Stimulated activated CD4-positive, alpha-beta T cell treated with anti-CD3 and anti-CD28 coated beads, Interleukin-15, amount 100 ng/mL, for 24 hours (primary cell): ENCODE measurements around the gene DYTN.
A peak's percentile ranks its signal among the peaks of the same experiment; 100 is the strongest.

Experiments
- DNase-seq: peaks from one replicate; pipeline ENCODE4 v3.0.0-alpha.2; 2020

Gene DYTN

GRCh38 chr2:206696910-206697309, 21.3 kb downstream of the DYTN start:
- DNase-seq, result no peak

DNA sequence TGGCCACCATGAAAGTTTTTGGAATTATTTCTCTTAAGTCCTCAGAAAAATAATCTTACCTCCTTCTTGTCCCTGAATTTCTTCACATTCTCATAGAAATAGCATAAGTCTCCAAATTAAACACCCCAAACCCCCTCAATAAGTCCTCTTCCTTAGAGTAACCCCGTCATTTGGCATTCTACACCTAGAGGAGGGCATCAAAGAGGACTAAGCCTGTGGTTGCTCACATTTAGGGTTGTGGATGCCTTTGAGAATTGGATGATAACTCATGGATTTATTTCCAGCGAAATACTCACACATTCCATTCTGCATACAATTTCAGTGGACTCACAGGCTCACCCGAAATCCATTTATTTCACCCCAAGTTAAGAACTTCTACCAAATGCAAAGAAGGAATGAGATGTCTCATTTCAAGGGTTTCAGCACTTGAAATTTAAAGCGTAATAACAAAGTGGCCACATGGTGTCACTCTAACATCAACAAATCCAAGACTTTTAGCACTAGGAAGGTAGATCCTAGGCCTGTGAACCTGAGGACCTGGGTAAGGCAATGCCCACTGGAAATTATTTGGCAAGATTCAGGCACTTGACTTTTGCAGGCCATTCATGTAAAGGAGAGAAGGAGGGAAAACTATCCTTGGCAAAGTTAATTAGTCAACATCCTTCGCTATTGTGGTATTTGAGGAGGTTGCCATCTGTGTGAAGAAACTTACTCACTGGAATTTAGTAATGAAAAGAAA, 24.6 kb downstream of the DYTN start:
- peak; percentile 18 for DNase-seq

GRCh38 chr2:206692971-206693370, 25.2 kb downstream of the DYTN start:
- DNase-seq, result no peak

DNA sequence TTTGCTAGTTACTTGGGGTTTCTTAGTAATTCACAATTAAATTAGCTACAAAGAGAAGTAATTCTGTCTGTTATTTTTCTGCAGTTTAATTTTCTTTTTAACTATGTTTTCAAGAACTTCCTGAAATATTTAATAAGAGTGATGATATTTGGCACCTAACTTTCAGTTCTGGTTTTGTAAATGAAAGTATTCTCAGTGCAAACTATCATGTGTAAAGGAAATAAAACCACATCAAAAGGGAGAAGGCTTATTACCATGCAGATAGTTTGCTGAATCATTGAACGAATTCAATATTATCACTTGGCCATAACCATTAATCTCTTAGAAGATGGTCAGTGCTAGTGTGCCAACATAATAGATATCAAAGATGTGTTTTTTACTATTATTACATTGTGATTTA, 29.2 kb downstream of the DYTN start:
- DNase-seq, result no peak

DNA sequence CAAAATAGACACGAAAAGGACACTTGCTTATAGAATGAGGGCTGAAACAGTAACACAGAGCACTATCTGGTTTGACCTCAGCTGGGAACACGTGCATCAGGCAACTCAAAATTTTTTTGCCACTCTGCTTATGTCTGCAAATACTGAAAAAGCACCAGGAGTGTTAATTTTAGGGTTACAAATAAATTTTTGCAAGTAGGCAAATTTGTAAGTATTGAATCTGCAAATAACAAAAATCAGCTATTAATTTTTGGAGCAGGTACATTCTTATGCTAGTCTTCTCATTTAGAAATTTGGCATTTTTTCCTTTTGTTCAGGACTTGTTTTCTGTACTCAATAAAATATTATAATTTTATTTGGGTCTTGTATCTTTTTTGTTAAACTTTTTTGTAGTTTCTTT, 29.7 kb downstream of the DYTN start:
- no peak for DNase-seq

DNA sequence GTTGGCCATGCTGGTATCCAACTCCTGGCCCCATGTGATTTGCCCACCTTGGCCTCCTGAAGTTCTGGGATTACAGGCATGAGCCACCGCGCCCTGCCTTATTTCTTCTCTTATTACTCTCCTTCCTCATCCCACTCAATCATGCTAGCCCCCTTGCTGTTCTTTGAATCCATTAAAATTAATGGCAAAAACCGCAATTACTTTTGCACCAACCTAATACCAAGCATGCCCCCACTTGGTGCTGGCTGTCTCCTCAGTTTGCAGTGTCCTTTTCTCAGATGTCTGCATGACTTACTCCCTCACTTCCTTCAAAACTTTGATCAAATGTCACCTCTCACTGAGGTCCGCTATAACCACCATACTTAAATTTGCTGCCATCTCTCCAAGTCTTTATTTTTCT, 34.6 kb downstream of the DYTN start:
- no peak for DNase-seq

DNA sequence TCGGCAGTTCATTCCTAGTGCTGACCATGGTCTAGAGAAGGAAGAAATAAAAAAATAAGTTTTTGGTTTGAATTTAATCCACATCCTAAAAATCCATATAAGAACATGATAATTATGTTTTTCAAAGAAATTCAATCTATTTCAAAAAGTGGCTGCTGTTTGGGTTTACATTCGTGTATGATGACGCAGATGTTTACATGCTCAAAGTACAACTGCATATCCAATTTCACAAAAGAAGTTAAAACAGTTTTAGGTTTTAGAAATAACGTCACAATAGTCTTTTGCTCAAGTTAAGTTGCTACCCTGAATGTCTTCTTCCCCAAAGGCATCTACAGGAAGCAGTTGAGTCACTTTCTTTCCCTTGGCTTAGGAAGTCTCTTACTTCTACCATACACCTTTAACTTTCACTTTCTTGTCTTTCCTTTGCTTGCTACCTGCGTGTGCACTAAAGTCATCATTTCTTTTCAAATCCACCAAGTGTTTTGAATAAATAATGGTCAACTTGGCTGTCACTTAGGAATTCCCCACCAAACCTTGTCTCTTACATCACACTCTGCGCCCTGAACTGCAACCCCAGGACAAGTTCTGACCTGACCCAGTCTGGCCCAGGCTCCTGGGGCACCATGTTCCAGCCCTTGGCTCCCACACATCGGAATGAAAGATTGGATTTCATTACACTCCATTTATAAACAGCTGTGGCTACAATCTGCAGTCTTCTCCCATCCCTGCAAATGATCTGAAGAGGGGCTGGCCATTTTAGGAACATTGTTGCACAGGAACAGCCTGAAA, 47.5 kb downstream of the DYTN start:
- no peak for DNase-seq

DNA sequence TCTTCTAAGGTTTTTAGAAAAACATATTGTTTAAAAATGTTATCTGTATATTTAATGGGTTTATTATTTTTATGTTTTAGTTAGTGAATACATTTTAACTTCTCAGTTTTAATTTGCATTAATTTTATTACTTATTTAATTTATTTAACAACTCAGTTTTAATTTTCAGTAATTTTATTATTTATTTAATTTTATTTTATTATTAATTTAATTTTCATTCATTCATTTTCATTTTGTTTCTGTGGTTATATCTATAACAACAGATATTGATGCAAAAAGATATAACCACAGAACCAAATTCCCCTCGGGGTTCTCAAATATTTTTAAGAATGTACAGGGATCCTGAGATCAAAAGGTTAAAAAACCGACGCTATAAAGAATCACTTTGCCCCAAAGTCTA, 52.9 kb downstream of the DYTN start:
- no peak for DNase-seq

DNA sequence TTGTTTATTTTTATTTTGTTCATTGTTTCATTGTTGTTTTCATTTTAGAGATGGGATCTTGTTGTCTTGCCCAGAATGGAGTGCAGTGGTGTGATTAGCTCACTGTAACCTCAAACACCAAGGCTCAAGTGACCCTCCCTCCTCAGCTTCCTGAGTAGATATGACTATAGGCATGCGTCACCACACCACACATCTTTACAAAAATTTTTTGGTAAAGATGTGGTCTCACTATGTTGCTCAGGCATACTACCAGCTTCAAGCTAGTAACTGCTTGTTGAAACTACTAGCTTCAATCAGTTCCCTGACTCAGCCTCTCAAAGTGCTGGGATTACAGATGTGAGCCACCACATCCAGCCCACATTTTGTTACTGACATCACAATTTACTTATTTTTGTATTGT, 61.1 kb downstream of the DYTN start:
- DNase-seq, result no peak

GRCh38 chr2:206647985-206648384, 70.2 kb downstream of the DYTN start:
- DNase-seq, result no peak

GRCh38 chr2:206642075-206643025, 75.8 kb downstream of the DYTN start, which contains the start of gene FAM237A:
FAM237A (plus strand) TSS chr2:206642487; CDS start chr2:206644237, 1,750 bp downstream.
- DNase-seq, result peak; percentile 27

GRCh38 chr2:206641226-206641625, 77.0 kb downstream of the DYTN start:
- no peak for DNase-seq

GRCh38 chr2:206639636-206640035, 78.6 kb downstream of the DYTN start:
- DNase-seq, result no peak

DNA sequence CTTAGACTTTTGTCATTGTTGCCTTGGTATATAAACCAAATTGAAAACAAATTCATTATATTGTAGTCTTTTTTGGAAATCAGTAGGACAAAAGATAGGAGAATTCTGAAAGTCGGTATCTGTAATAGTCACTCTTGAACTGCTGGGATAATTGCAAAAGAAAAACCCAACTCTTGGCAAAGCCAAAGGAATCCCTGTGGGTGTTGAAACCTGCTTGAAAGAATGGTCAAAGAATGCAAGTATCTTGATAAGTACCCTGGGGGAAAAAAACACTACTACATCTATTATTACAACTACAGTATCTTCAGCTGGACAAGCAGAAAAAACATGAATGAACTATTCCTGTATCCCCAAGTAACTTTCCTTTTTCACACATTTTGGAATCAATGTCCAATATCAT, 83.2 kb downstream of the DYTN start:
- DNase-seq, result no peak

DNA sequence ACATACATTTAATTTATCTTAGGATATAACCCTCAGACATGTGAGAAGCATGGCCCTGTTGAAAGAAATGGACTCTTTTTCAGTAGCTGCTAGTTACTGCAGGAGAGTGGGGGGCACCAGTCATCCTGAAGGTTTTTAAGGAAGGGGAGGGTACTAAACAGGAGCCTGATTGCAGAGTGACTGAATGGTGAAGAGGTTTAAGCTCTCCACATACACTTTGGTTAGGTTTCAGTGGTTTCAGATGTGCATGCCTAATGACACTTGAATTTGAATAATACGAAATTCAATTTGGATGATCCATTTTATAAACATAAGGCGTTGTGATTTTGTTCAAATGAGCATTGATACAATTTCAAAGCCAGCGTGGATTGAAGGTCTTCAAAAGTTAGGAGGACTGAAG, 86.9 kb downstream of the DYTN start:
- no peak for DNase-seq

DNA sequence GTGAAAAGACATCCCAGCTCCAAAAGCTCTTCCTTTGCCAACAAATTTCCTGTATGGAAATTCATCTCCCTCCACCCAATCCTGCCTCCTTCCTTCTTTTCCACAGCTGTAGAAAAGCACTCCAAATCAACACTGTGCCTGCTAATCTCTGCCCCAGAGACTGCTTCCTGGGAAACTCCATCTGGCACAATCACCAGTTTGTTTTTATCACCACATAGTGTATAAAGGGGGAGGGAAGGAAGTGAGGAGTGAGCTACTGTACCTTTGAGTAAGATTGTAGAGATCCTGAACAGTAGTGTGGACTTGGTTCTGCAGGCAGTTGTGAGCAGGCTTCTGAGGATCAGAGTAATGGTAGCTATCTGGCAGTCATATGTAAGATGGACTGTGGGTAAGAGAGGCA, 90.6 kb downstream of the DYTN start:
- no peak for DNase-seq

- no peak for DNase-seq
Observed at GRCh38 chr2:206626108-206626507, 92.1 kb downstream of the DYTN start.

DNA sequence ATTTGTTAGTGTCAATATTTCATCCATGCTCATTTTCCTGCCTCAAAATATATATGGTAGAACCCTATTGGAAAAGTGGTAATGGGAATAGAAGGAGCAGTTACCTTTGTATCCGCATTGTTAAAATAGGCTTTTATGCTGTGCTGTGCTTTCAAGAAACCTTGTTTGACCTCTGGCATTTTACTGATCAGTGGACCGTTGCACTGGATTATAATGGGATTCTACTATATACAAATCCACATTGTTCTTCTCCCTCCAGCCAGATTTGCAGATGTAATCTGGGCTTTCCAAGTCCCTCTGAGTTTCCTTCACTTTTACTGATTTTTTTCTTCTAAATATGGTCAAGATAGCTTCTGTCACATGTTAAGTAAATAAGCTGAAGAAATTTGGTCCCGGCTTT, 99.2 kb downstream of the DYTN start:
- DNase-seq, result no peak

GRCh38 chr2:206616151-206616550, 102.0 kb downstream of the DYTN start:
- no peak for DNase-seq

DNA sequence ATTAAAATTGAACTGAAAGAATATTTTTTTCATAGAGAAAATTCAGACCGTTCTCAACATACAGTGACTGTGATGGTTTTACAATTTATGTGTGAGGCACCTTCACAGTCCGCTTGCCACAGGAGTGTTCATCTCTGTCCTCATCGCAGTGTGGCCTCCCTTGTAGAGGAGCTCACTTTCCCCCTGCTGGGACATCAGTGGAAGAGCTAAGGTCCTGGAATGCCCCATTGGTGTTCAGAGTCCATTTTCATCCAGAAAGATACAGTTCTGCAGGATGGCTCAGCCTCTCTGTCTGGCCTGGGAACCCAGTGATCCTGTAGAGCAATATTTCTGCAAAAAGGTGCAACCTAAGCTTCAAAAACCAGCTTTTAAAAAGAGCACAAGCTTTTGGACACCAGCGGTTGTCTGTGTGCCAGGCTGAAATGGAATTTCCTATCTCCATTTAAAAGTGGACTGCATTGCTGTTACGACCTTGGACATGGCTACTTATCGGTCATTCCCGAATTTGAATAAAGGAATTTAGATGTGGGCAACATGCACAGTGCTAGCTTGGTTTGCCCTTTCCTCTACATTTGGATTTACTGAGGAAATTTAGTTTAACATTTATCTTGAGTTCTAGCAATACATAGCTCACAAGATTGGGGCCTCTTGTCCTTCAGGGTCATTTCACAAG, 102.6 kb downstream of the DYTN start:
- DNase-seq, result no peak

DNA sequence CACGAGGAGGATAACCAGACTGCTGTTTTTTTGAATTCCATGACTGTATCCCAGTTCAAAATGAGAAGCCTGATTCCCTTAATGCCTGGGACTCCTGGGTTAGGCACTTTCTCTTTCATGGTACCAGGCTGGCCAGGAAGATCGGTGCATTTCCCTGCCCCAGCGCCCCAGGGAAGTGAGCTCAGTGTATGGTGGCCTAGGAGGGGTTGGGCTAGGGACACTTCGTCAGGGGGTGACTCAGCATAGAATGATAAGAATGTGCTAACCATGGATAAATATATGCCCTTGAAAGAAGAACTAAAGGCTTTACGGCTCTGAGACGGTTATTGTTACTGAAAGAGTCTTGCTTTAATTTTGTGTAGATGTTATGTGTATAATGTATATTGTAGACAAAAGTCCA, 103.4 kb downstream of the DYTN start:
- no peak for DNase-seq

- DNase-seq, result no peak
Observed at GRCh38 chr2:206611736-206612135, 106.5 kb downstream of the DYTN start.

DNA sequence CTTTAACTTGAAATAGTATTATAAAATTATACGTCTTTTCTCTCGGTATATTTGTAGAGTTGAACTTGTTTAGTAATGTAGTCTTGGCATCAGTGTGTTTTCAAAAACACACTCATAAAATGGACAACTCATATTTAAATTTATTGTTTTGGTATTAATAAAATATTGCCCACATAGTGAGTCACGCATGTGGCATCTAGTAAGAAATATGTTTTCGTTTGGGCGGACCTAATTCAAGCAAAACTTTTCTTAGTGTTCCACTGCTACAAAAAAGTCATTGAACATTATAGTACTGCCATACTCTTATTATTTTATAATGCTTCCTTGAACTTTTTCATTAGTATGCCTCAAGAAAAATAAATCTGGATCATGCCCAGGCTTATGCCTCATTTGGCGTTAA, 107.0 kb downstream of the DYTN start:
- no peak for DNase-seq
